Central memory CD8-positive, alpha-beta T cell (primary cell): ENCODE results near the gene ELOVL6.
A peak's percentile ranks its signal among the peaks of the same experiment; 100 is the strongest.

Experiments used
- ATAC-seq: fragments of 150-1000 bp; cut with Tn5 transposase; replicated peaks from 2 replicates; pipeline ENCODE4 v1.10.0; 2022; ENCODE audit warnings: mild to moderate bottlenecking, moderate FRiP score, moderate number of reproducible peaks; ENCODE audit not compliant: poor library complexity, severe bottlenecking; ENCODE audit errors: extremely low read depth
- DNase-seq, 2 donors: peaks; one replicate each; pipeline ENCODE4 v3.0.0; 2021; ENCODE audit warnings: low spot score in 2 of 2
- H3K27ac Mint-ChIP-seq: one replicate; pipeline ENCODE4 v1.8.0; 2022; ENCODE audit warnings: low read depth, mild to moderate bottlenecking, moderate library complexity, mixed read lengths
- H3K27me3 Mint-ChIP-seq: one replicate; pipeline ENCODE4 v1.8.0; 2022; ENCODE audit warnings: mixed read lengths
- H3K36me3 Mint-ChIP-seq: one replicate; pipeline ENCODE4 v1.8.0; 2022; ENCODE audit warnings: mild to moderate bottlenecking, moderate library complexity, mixed read lengths; ENCODE audit not compliant: insufficient read depth
- H3K4me1 Mint-ChIP-seq: one replicate; pipeline ENCODE4 v1.8.0; 2022; ENCODE audit warnings: mixed read lengths
- H3K4me3 Mint-ChIP-seq: one replicate; pipeline ENCODE4 v1.8.0; 2022; ENCODE audit warnings: mild to moderate bottlenecking, moderate library complexity, mixed read lengths
- H3K9me3 Mint-ChIP-seq: one replicate; pipeline ENCODE4 v1.8.0; 2022; ENCODE audit warnings: mixed read lengths

The ELOVL6 gene

GRCh38 chr4:110073053-110073845 lies 125.2 kb downstream of the ELOVL6 start:
- no peak for DNase-seq
- H3K36me3 Mint-ChIP-seq = peaks cover 4% of the 10 kb centered on the region
- H3K27me3 Mint-ChIP-seq = no peaks in the 10 kb centered on the region
- no peak overlapping the region for H3K27ac Mint-ChIP-seq
- no peaks in the 10 kb centered on the region for H3K4me1 Mint-ChIP-seq
- no peak for ATAC-seq
- no peak overlapping the region for H3K4me3 Mint-ChIP-seq
- H3K9me3 Mint-ChIP-seq = no peaks in the 10 kb centered on the region

- Mint-ChIP-seq H3K4me3 (no peak overlapping the region), H3K27me3 (no peaks in the 10 kb centered on the region)
Observed at GRCh38 chr4:110071466-110071865, 126.9 kb downstream of the ELOVL6 start.

GRCh38 chr4:110068248-110068647 lies 130.2 kb downstream of the ELOVL6 start:
- H3K27ac Mint-ChIP-seq = no peak overlapping the region
- H3K36me3 Mint-ChIP-seq = peaks cover 2% of the 10 kb centered on the region
- H3K9me3 Mint-ChIP-seq = no peaks in the 10 kb centered on the region
- H3K4me3 Mint-ChIP-seq = no peak overlapping the region
- H3K27me3 Mint-ChIP-seq = no peaks in the 10 kb centered on the region
- DNase-seq (no peak), ATAC-seq (no peak)
- no peaks in the 10 kb centered on the region for H3K4me1 Mint-ChIP-seq

More at GRCh38 chr4:110071466-110071865, 126.9 kb downstream of the ELOVL6 start:
- Mint-ChIP-seq H3K9me3 (no peaks in the 10 kb centered on the region), H3K27ac (no peak overlapping the region), H3K36me3 (peaks cover 4% of the 10 kb centered on the region), H3K4me1 (no peaks in the 10 kb centered on the region)
- no peak for DNase-seq
- no peak for ATAC-seq

GRCh38 chr4:110064934-110065333 lies 133.5 kb downstream of the ELOVL6 start:
- Mint-ChIP-seq H3K36me3 (peaks cover 2% of the 10 kb centered on the region), H3K4me1 (peaks cover 21% of the 10 kb centered on the region), H3K9me3 (no peaks in the 10 kb centered on the region), H3K27me3 (no peaks in the 10 kb centered on the region), H3K4me3 (no peak overlapping the region), H3K27ac (no peak overlapping the region)
- ATAC-seq = no peak
- no peak for DNase-seq

GRCh38 chr4:110064295-110064694 lies 134.1 kb downstream of the ELOVL6 start:
- ATAC-seq = no peak
- H3K27ac Mint-ChIP-seq = no peak overlapping the region
- no peak overlapping the region for H3K4me3 Mint-ChIP-seq
- DNase-seq = no peak
- peaks cover 6% of the 10 kb centered on the region for H3K36me3 Mint-ChIP-seq
- peaks cover 27% of the 10 kb centered on the region for H3K4me1 Mint-ChIP-seq
- H3K27me3 Mint-ChIP-seq = no peaks in the 10 kb centered on the region
- no peaks in the 10 kb centered on the region for H3K9me3 Mint-ChIP-seq

GRCh38 chr4:110062166-110062565 lies 136.2 kb downstream of the ELOVL6 start:
- H3K27me3 Mint-ChIP-seq = no peaks in the 10 kb centered on the region
- H3K4me3 Mint-ChIP-seq = no peak overlapping the region
- peaks cover 4% of the 10 kb centered on the region for H3K36me3 Mint-ChIP-seq
- no peak overlapping the region for H3K27ac Mint-ChIP-seq
- no peak for DNase-seq
- no peaks in the 10 kb centered on the region for H3K9me3 Mint-ChIP-seq
- no peak for ATAC-seq
- peaks cover 33% of the 10 kb centered on the region for H3K4me1 Mint-ChIP-seq

GRCh38 chr4:110061076-110061475 lies 137.3 kb downstream of the ELOVL6 start:
- Mint-ChIP-seq H3K9me3 (no peaks in the 10 kb centered on the region), H3K27ac (peak overlapping the region; percentile 76), H3K4me3 (peak overlapping the region; percentile 16), H3K4me1 (peaks cover 33% of the 10 kb centered on the region), H3K27me3 (no peaks in the 10 kb centered on the region), H3K36me3 (peaks cover 4% of the 10 kb centered on the region)
- no peak for ATAC-seq
- DNase-seq = no peak

- peaks cover 4% of the 10 kb centered on the region for H3K36me3 Mint-ChIP-seq
- H3K27me3 Mint-ChIP-seq = no peaks in the 10 kb centered on the region
- H3K9me3 Mint-ChIP-seq = no peaks in the 10 kb centered on the region
- H3K4me1 Mint-ChIP-seq = peaks cover 40% of the 10 kb centered on the region
- H3K27ac Mint-ChIP-seq = peak overlapping the region; percentile 76
- H3K4me3 Mint-ChIP-seq = peak overlapping the region; percentile 71
- ATAC-seq (peak; percentile 92), DNase-seq (no peak)
Observed at GRCh38 chr4:110059556-110060191, 138.7 kb downstream of the ELOVL6 start.

- DNase-seq (no peak), ATAC-seq (no peak)
- Mint-ChIP-seq H3K27me3 (no peaks in the 10 kb centered on the region), H3K4me3 (peak overlapping the region; percentile 71), H3K4me1 (peaks cover 40% of the 10 kb centered on the region), H3K9me3 (no peaks in the 10 kb centered on the region), H3K36me3 (peaks cover 4% of the 10 kb centered on the region), H3K27ac (peak overlapping the region; percentile 76)
Observed at GRCh38 chr4:110058677-110059076, 139.7 kb downstream of the ELOVL6 start.

- DNase-seq (no peak), ATAC-seq (no peak)
- Mint-ChIP-seq H3K4me3 (no peak overlapping the region), H3K27me3 (no peaks in the 10 kb centered on the region), H3K27ac (no peak overlapping the region), H3K36me3 (peaks cover 4% of the 10 kb centered on the region), H3K4me1 (peaks cover 25% of the 10 kb centered on the region), H3K9me3 (no peaks in the 10 kb centered on the region)
Observed at GRCh38 chr4:110055158-110055768, 143.2 kb downstream of the ELOVL6 start.

- no peak overlapping the region for H3K27ac Mint-ChIP-seq
- no peaks in the 10 kb centered on the region for H3K27me3 Mint-ChIP-seq
- peak; percentile 46 for ATAC-seq
Observed at GRCh38 chr4:110049951-110050925, 148.2 kb downstream of the ELOVL6 start.

GRCh38 chr4:110046588-110047049 lies 151.8 kb downstream of the ELOVL6 start:
- H3K27ac Mint-ChIP-seq = no peak overlapping the region
- peaks cover 10% of the 10 kb centered on the region for H3K27me3 Mint-ChIP-seq
- ATAC-seq (no peak), DNase-seq (no peak)
- H3K36me3 Mint-ChIP-seq = no peaks in the 10 kb centered on the region
- H3K4me3 Mint-ChIP-seq = no peak overlapping the region
- H3K4me1 Mint-ChIP-seq = peaks cover 5% of the 10 kb centered on the region
- H3K9me3 Mint-ChIP-seq = no peaks in the 10 kb centered on the region

More at GRCh38 chr4:110049951-110050925, 148.2 kb downstream of the ELOVL6 start:
- H3K4me3 Mint-ChIP-seq = no peak overlapping the region
- DNase-seq = peak in 1 of 2 donors; percentile 22
- peaks cover 6% of the 10 kb centered on the region for H3K4me1 Mint-ChIP-seq
- no peaks in the 10 kb centered on the region for H3K9me3 Mint-ChIP-seq
- no peaks in the 10 kb centered on the region for H3K36me3 Mint-ChIP-seq
